GM21619 (cell line): Measurements from ENCODE around the gene SDC3.

Experiments
- ATAC-seq: cut with Tn5 transposase; IDR thresholded peaks from one replicate; pipeline ENCODE4 v1.9.1; 2021; ENCODE audit not compliant: unreplicated experiment

The SDC3 gene

DNA sequence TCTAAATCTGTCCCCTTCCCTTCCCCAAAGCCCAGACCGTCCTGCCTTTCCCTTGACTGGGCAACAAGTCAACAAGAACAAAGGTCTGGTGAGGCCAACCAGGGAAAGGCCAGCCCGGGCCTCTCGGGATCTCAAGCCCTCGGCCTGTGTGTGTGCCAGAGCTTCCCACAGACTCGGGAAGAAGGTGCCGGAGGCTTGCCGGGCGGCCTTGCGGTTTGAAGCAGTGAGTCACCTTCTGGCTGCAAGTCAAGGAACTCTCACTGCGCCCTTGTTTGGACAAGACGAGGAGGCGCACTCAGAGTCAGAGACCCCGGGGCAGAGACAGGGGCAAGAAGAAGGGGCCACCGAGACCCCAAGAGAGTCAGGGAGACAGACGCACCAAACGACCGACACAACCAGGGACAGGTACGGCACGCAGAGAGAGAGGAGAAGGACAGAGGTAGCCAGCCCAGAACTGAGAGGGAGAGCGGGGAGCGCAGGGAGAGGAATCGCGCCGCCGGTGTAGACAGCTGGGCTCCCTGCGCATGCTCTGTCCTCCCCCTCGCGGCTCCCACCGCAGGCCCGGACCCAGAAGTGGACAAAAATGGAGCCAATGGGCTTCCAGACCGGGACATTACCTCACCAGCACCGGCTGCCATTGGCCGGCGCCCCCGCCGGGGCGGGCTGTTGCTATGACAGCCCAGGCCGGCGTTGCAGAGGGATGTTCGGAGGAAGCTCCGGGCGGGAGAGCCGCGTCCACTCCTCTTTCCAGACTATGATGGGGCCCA lies 84.4 kb downstream of the SDC3 start:
- ATAC-seq: peak; percentile 95

DNA sequence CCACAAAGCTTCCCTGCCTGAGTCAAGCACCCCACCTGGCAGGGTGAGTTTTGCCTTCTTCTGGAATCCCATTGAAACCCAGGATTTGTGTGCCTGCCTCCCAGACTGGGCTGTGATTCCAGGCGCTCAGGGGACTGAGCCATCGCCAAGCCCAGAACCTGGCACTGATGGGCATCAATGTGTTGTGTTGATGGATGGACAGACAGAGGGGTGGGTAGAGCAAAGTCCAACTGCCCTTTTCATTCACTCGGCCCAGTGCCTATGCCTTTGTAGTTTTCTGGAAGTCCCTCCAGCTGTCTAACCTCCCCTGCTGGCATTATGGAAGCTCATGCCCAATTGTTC lies 85.0 kb downstream of the SDC3 start:
- ATAC-seq: no peak

DNA sequence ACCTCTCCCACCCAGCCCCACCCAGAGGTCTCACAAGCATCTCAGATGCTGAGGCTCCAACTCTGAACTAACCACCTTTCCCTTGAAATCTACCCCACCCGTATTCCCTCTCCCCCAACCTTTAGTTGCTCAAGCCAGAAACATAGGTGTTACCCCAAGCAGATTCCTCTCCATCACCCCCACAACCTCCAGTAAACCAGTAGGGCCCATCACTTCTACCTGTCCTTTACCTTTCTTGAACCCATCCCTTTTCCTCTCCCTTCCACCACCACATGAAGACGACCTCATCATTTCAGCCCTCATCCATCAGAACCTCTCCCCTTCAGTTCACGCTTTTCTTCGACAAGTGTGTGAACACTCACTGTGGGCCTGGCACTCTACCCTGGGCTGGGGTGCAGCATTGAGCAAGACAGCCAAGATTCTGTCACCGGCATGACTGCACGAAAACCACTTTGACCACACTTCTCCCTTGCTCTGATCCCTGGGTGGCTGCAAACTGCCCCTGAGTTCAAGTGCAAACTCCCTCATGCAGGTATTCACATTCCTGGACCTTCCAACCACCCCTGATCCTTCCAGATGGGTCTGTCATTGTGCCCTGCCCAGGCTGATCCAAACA lies 85.5 kb downstream of the SDC3 start:
- no peak for ATAC-seq

DNA sequence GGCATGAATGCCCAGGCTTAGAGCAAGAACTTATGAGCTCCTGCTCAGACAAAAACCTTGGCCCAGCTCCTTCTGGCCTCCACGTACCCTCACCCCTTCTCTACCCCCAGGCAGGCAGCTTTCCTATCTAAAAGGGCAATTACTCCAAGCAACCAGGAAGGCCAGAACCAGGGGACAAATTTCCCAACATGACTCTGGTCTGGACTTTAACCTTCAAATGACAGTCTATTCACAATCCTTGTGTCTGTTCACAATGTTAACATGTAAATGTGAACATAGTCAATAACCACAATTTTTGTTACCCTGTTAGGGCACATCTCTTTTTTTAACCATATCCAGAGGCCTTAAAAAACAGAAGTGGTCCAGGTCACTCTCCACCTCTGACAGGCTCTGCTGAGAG lies 86.6 kb downstream of the SDC3 start:
- ATAC-seq: no peak

DNA sequence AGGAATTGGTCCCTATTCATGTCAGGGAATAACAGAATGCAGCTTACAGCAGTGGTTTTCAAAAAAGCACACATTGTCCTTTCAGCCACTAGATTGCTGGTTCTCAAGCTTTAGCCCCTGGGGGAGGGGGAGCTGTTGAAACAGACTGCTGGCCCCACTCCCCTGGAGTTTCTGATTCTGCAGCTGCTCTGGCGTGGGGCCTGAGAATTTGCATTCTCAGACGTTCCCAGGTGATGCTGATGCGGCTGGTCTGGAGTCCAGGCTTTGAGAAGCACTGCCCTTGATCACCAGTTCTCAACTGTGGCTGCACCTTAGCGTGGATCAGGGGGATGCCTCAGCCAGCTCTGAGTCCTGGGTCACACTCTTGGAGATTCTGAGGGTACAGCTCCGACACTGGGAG lies 88.3 kb downstream of the SDC3 start:
- ATAC-seq: no peak
